Colonic mucosa (tissue), 4 donors: ENCODE measurements around the gene SLC25A34. TPM values are rescaled to one million over a fixed set of nuclear protein-coding genes. Genes with fewer than 3 reads are reported as not detected.

ENCODE experiments used
- DNase-seq: peaks from one replicate; pipeline ENCODE4 v3.0.0-alpha.2; 2020
- H3K27ac ChIP-seq: fragments of 200-600 bp; one replicate; pipeline ENCODE4 v1.8.0; 2021
- H3K27me3 ChIP-seq: fragments of 200-600 bp; one replicate; pipeline ENCODE4 v1.8.0; 2021
- H3K36me3 ChIP-seq: fragments of 200-600 bp; one replicate; pipeline ENCODE4 v1.8.0; 2021
- H3K4me1 ChIP-seq: fragments of 200-600 bp; one replicate; pipeline ENCODE4 v1.8.0; 2021; ENCODE audit warnings: mild to moderate bottlenecking
- H3K4me3 ChIP-seq: fragments of 200-600 bp; one replicate; pipeline ENCODE4 v1.8.0; 2021
- H3K9ac ChIP-seq, 2 donors: one replicate each; pipeline ENCODE4 v1.7.0; 2013; ENCODE audit warnings: control low read depth in 2 of 2, low read depth in 2 of 2, low read length in 2 of 2
- H3K9me3 ChIP-seq: fragments of 200-600 bp; one replicate; pipeline ENCODE4 v1.8.0; 2021
- CTCF ChIP-seq: fragments of 200-600 bp; IDR thresholded peaks from one replicate; pipeline ENCODE4 v1.8.0; 2022; ENCODE audit warnings: antibody characterized with exemption, mild to moderate bottlenecking
- intact Hi-C: fragments of 100-400 bp; cut with DNase I; formaldehyde crosslinking; loops from one replicate; pipeline ENCODE4 v1.14.1; 2022
- total RNA-seq, 2 donors: library from RNA; stranded (reverse); fragmentation: NEBNext Ultra II Directional in 1 of 2; extraction: Animal tissue kit (Norgen Biotek cat#: 25700) in 1 of 2; gene quantifications; one replicate each; pipeline ENCODE4 v1.2.1, GENCODE V29; 2021
- donor health status: healthy.
- donor health status: DM: no; HTN: no; CAD: no.
- donor health status: DM: no; HTN: no; CAD: no.

Gene SLC25A34
- total RNA-seq, 2 donors from 2014 or later, result 3.2 to 16.0 TPM

DNA sequence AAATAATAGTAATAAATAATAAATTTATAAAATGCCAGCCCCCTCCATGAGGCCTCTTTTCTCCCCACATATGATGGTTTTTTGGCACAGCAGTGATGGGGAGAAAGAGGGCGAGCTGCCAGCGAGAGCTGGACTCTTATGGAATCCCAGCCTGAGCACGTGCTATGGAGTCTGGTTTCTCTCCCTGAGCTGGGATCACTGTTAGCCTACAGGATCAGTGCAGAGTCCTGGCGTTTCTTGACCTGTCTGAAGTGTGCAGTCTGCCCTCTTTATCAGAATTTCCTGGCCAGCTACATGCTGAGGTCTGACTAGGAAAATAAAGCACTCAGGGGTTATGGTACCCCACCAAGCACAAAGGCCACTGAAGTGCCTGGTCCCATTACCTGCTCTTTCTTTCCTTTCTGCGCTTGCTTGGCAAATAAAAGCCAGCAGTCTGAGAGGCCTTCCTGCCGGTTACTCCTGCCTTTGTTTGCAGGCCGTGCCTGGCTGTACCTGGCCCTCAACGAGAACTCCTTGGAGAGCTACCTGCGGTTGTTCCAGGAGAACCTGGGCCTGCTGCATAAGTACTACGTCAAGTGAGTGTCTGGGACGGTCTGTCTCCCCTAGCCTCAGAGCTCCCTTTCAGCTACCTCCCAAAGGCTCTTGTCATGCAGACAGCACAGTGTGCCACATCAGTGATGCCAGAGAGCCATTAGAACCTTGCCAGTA lies 18.5 kb upstream of the SLC25A34 start:
- intact Hi-C loops, result no loop called here
- H3K4me1 ChIP-seq, result no peaks in the 10 kb centered on the region
- H3K4me3 ChIP-seq, result no peak overlapping the region
- TF ChIP-seq CTCF, result no peak
- H3K9me3 ChIP-seq, result no peaks in the 10 kb centered on the region
- no peak overlapping the region for H3K27ac ChIP-seq
- H3K27me3 ChIP-seq, result no peaks in the 10 kb centered on the region
- no peaks in the 10 kb centered on the region for H3K36me3 ChIP-seq
- DNase-seq, result no peak
- H3K9ac ChIP-seq, result no peak overlapping the region

GRCh38 chr1:15718199-15718601 lies 17.9 kb upstream of the SLC25A34 start:
- Histone ChIP-seq H3K27ac (no peak overlapping the region), H3K4me1 (no peaks in the 10 kb centered on the region), H3K9me3 (no peaks in the 10 kb centered on the region), H3K27me3 (no peaks in the 10 kb centered on the region), H3K36me3 (no peaks in the 10 kb centered on the region), H3K9ac (no peak overlapping the region), H3K4me3 (no peak overlapping the region)
- no peak for TF ChIP-seq CTCF
- no peak for DNase-seq
- intact Hi-C loops, result no loop called here

DNA sequence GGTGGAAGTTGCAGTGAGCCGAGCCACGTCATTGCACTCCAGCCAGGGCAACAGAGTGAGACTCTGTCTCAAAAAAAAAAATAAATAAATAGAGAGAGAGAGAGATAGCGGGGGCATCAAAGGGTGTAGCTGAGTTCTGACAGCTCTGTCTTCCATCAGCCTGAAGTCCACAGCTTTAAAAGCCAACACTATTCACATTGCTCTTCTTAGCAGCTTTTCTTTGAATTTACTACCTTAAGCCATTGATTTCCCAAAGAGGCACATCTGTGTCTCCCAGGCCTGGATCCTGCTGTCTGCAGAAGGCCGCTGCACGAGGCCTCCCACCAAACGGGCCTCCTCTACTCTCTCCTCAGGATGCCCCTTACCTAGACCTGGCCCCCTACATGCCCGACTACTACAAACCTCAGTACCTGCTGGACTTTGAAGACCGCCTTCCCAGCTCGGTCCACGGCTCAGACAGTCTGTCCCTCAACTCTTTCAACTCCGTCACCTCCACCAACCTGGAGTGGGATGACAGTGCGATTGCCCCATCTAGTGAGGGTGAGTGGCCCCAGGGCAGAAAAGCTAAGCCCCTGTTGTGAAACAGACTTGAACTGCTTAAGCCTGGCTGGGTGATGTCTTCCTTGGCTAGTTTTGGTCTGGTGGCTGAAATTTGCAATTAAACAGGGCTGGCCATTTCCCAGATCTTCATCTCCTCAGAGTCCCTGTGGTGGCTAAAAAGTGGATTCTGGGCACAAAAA lies 16.5 kb upstream of the SLC25A34 start:
- Histone ChIP-seq H3K36me3 (no peaks in the 10 kb centered on the region), H3K4me1 (no peaks in the 10 kb centered on the region), H3K9ac (no peak overlapping the region), H3K27ac (no peak overlapping the region), H3K9me3 (no peaks in the 10 kb centered on the region), H3K27me3 (no peaks in the 10 kb centered on the region), H3K4me3 (no peak overlapping the region)
- no peak for TF ChIP-seq CTCF
- intact Hi-C loops, result loop anchor here (10.0 kb wide), 1 partner anchor 95 kb away; no protein-coding TSS in a partner anchor
- no peak for DNase-seq

- Histone ChIP-seq H3K27ac (no peak overlapping the region), H3K9me3 (no peaks in the 10 kb centered on the region), H3K27me3 (no peaks in the 10 kb centered on the region), H3K4me3 (no peak overlapping the region), H3K36me3 (peaks cover 4% of the 10 kb centered on the region), H3K9ac (no peak overlapping the region), H3K4me1 (no peaks in the 10 kb centered on the region)
- no peak for DNase-seq
- intact Hi-C loops, result loop anchor here (10.0 kb wide), 1 partner anchor 96 kb away; no protein-coding TSS in a partner anchor
- no peak for TF ChIP-seq CTCF
These were observed 15.2 kb upstream of the SLC25A34 start for GRCh38 chr1:15720861-15721260.

DNA sequence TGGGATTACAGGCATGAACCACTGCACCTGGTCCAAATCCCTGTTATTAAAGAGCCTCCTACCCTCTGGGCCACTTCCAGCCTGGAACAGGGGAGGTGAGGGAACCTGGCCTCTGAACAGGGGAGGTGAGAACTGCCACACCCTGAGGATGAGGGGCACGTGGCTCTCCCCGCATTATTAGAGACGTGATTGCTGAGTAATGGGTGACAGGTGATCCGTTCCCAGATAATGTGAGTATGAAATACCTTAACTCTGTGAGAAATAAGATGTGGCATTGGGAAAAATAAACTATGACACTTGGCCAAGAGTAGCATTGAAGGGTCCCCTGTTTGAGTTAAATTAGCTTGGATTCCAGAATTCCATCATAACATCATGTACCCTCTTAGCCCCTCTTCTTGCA lies 13.6 kb upstream of the SLC25A34 start:
- no peak for TF ChIP-seq CTCF
- H3K27me3 ChIP-seq, result no peaks in the 10 kb centered on the region
- H3K4me3 ChIP-seq, result no peak overlapping the region
- H3K27ac ChIP-seq, result no peak overlapping the region
- intact Hi-C loops, result loop anchor here (10.0 kb wide), 1 partner anchor 98 kb away; no protein-coding TSS in a partner anchor
- H3K36me3 ChIP-seq, result peaks cover 12% of the 10 kb centered on the region
- H3K9me3 ChIP-seq, result no peaks in the 10 kb centered on the region
- no peaks in the 10 kb centered on the region for H3K4me1 ChIP-seq
- no peak overlapping the region for H3K9ac ChIP-seq
- DNase-seq, result no peak
